ENCODE results near the gene SNTB2. TPM values are rescaled to one million over a fixed set of nuclear protein-coding genes. Genes with fewer than 3 reads are reported as not detected.

SNTB2 gene
- total RNA-seq, 5 donors from 2014 or later (not counting 1 experiment from before 2014, with no cell fraction given) = 13.2 to 23.1 (median 17.3) TPM

DNA sequence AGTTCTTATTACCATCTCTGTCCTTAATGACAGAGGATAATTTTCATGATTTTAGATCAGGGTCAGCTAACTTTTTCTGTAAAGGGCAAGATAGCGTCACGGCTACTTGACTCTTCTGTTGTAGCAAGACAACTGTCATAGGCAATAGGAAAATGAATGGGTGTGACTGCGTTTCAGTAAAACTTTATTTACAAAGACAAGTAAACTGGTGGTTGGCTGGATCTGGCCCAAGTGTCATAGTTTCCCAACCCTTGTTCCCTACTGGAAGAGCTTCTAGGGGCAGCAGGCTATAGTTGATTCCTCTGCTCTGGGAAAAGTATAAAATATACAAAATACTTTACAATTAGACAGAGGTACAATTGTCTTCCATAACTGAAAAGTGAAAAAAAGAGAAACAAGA, 73.5 kb downstream of the SNTB2 start:
- Mint-ChIP-seq H3K4me3 (no peak overlapping the region), H3K27me3 (no peaks in the 10 kb centered on the region), H3K9me3 (no peaks in the 10 kb centered on the region), H3K4me1 (peaks cover 0 to 9% (median 7%) of the 10 kb centered on the region in 3 donors), H3K36me3 (peaks cover 29% of the 10 kb centered on the region), H3K27ac (no peak overlapping the region)
- no peaks in the 10 kb centered on the region for H3K27me3 ChIP-seq (replicated peaks in 1 of 2; ENCODE audit: control insufficient read depth in 2 of 2, extremely low read depth in 1 of 2, insufficient read depth in 2 of 2, low read length in 1 of 2)
- ChIA-PET POLR2A (interaction anchor here in 1 of 2 donors (0.6 kb wide), 1 partner anchor 160 kb away, joined by 7 read pairs; no protein-coding TSS in a partner anchor), CTCF (interaction anchor here in 1 of 2 donors (0.7 kb wide), 1 partner anchor 110 kb away, joined by 5 read pairs; no protein-coding TSS in a partner anchor)
- no peaks in the 10 kb centered on the region for H3K4me1 ChIP-seq (ENCODE audit: control insufficient read depth in 1 of 2, extremely low read depth in 1 of 2, insufficient read depth in 2 of 2, low read length in 2 of 2)
- H3K4me3 ChIP-seq (ENCODE audit: control insufficient read depth in 1 of 2, extremely low read depth in 1 of 2, low read length in 1 of 2) = no peak overlapping the region
- no peaks in the 10 kb centered on the region for H3K9me3 ChIP-seq
- H3K27ac ChIP-seq (ENCODE audit: low read length) = no peak overlapping the region
- DNase-seq = no peak
- 100% methylated on average over 2 of the region's 3 CpGs for whole genome bisulfite sequencing (ENCODE audit: insufficient coverage)
- no peak for ATAC-seq (replicated peaks in 1 of 4)
- peaks cover 0 to 12% of the 10 kb centered on the region in 2 donors for H3K36me3 ChIP-seq (ENCODE audit: control insufficient read depth in 2 of 2, extremely low read depth in 1 of 2, insufficient read depth in 1 of 2, low read length in 1 of 2)

DNA sequence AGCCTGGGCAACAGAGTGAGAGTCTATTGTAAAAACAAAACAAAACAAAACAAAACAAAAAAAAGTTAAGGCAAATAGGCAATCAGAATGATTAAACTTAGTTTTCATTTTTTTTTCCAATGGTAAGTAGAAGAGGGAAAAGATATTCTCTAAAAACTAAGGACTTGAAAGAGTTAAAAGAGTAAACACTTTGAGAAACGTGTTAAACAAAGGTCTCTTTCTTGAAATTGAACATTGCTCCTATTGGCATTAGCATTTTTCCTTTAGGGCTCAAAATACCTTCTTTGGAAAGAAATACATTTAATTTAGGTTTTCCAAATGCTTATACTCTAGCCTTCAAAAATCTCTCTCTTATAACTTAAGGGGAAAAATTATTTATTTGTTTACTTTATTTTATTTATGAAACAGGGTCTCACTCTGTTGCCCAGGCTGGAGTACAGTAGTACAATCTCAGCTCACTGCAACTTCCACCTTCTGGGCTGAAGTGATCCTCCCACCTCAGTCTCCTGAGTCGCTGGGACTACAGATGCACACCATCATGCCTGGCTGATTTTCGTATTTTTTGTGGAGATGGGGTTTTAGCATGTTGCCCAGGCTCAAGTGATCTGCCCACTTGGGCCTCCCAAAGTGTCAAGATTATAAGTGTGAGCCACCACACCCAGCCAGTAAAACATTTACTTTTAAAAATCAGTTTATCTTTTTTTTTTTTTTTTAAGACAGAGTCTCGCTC, 79.5 kb downstream of the SNTB2 start:
- no peak overlapping the region for H3K4me3 ChIP-seq (ENCODE audit: control insufficient read depth in 1 of 2, extremely low read depth in 1 of 2, low read length in 1 of 2)
- Mint-ChIP-seq H3K4me3 (no peak overlapping the region), H3K36me3 (peaks cover 27% of the 10 kb centered on the region), H3K27me3 (no peaks in the 10 kb centered on the region), H3K4me1 (no peaks in the 10 kb centered on the region), H3K9me3 (no peaks in the 10 kb centered on the region), H3K27ac (no peak overlapping the region)
- no CpG with 5 or more reads among the region's 4 CpGs for WGBS (ENCODE audit: insufficient coverage)
- ChIA-PET CTCF (interaction anchor here in 1 of 2 donors (0.6 kb wide), 1 partner anchor 572 kb away, joined by 3 read pairs; no protein-coding TSS in a partner anchor), POLR2A (interaction anchor here in 1 of 2 donors (0.6 kb wide), 1 partner anchor 37 kb away, joined by 3 read pairs; no protein-coding TSS in a partner anchor)
- H3K9me3 ChIP-seq = no peaks in the 10 kb centered on the region
- no peak overlapping the region for H3K27ac ChIP-seq (ENCODE audit: low read length)
- H3K36me3 ChIP-seq (ENCODE audit: control insufficient read depth in 2 of 2, extremely low read depth in 1 of 2, insufficient read depth in 1 of 2, low read length in 1 of 2) = peaks cover 0 to 9% of the 10 kb centered on the region in 2 donors
- no peak for ATAC-seq (replicated peaks in 1 of 4)
- no peaks in the 10 kb centered on the region for H3K4me1 ChIP-seq (ENCODE audit: control insufficient read depth in 1 of 2, extremely low read depth in 1 of 2, insufficient read depth in 2 of 2, low read length in 2 of 2)
- DNase-seq = no peak
- H3K27me3 ChIP-seq (replicated peaks in 1 of 2; ENCODE audit: control insufficient read depth in 2 of 2, extremely low read depth in 1 of 2, insufficient read depth in 2 of 2, low read length in 1 of 2) = no peaks in the 10 kb centered on the region

DNA sequence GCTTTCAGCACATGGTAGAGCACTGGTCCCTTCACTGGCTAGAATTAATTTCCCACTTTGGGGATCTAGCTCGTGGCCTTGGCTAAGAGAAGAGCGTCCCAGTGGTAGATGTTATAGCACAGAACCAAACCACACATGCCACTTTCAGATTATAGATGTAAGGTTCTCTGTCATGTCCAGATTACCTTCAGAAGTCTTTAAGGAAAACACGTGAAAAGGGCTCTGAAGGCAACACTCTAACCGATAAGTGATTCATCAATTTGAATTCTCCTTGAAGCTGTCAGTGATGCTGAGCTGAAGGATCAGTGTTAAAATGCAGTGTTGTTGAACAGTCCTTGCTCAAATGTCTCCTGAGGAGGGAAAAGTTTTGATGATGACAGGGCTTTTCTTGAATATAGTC, 80.7 kb downstream of the SNTB2 start:
- Mint-ChIP-seq H3K27me3 (no peaks in the 10 kb centered on the region), H3K36me3 (peaks cover 28% of the 10 kb centered on the region), H3K4me3 (no peak overlapping the region), H3K4me1 (no peaks in the 10 kb centered on the region), H3K9me3 (no peaks in the 10 kb centered on the region), H3K27ac (no peak overlapping the region)
- Histone ChIP-seq H3K9me3 (no peaks in the 10 kb centered on the region), H3K36me3 (ENCODE audit: control insufficient read depth in 2 of 2, extremely low read depth in 1 of 2, insufficient read depth in 1 of 2, low read length in 1 of 2) (peaks cover 0 to 9% of the 10 kb centered on the region in 2 donors), H3K4me1 (ENCODE audit: control insufficient read depth in 1 of 2, extremely low read depth in 1 of 2, insufficient read depth in 2 of 2, low read length in 2 of 2) (no peaks in the 10 kb centered on the region), H3K27me3 (replicated peaks in 1 of 2; ENCODE audit: control insufficient read depth in 2 of 2, extremely low read depth in 1 of 2, insufficient read depth in 2 of 2, low read length in 1 of 2) (no peaks in the 10 kb centered on the region), H3K27ac (ENCODE audit: low read length) (no peak overlapping the region), H3K4me3 (ENCODE audit: control insufficient read depth in 1 of 2, extremely low read depth in 1 of 2, low read length in 1 of 2) (no peak overlapping the region)
- POLR2A ChIA-PET = no interaction called here
- DNase-seq (no peak), ATAC-seq (replicated peaks in 1 of 4) (no peak)
- CTCF ChIA-PET = no interaction called here
- 92% methylated on average over 2 of the region's 4 CpGs for WGBS (ENCODE audit: insufficient coverage)

DNA sequence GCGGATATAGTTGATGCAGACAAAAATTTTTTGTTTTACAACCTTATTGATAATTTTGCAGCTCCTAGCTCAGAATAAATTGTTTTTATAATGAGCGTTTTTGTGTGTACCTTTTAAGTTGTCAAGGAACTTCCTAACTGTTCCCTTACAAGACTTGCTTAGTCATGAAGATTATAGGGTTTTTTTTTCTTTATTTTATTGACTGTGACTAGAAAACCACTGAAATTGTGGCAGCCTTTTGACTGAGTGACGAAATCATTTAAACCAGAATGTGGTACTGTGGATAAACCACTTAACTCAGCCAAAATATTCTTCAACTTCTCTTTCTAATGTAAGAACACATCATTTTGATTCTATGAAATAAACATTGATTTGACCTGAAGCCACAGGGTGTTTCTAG, 83.4 kb downstream of the SNTB2 start:
- no CpG with 5 or more reads among the region's 3 CpGs for WGBS (ENCODE audit: insufficient coverage)
- Mint-ChIP-seq H3K4me1 (peaks cover 0 to 1% (median 0%) of the 10 kb centered on the region in 3 donors), H3K4me3 (no peak overlapping the region), H3K9me3 (no peaks in the 10 kb centered on the region), H3K27me3 (no peaks in the 10 kb centered on the region), H3K36me3 (peaks cover 24% of the 10 kb centered on the region), H3K27ac (no peak overlapping the region)
- ChIA-PET POLR2A (interaction anchor here in 1 of 2 donors (0.5 kb wide), 1 partner anchor 14 kb away, joined by 3 read pairs; no protein-coding TSS in a partner anchor), CTCF (no interaction called here)
- Histone ChIP-seq H3K36me3 (ENCODE audit: control insufficient read depth in 2 of 2, extremely low read depth in 1 of 2, insufficient read depth in 1 of 2, low read length in 1 of 2) (peaks cover 0 to 8% of the 10 kb centered on the region in 2 donors), H3K4me1 (ENCODE audit: control insufficient read depth in 1 of 2, extremely low read depth in 1 of 2, insufficient read depth in 2 of 2, low read length in 2 of 2) (no peaks in the 10 kb centered on the region), H3K27me3 (replicated peaks in 1 of 2; ENCODE audit: control insufficient read depth in 2 of 2, extremely low read depth in 1 of 2, insufficient read depth in 2 of 2, low read length in 1 of 2) (no peaks in the 10 kb centered on the region), H3K27ac (ENCODE audit: low read length) (no peak overlapping the region), H3K9me3 (no peaks in the 10 kb centered on the region), H3K4me3 (ENCODE audit: control insufficient read depth in 1 of 2, extremely low read depth in 1 of 2, low read length in 1 of 2) (no peak overlapping the region)
- DNase-seq (no peak), ATAC-seq (replicated peaks in 1 of 4) (no peak)

DNA sequence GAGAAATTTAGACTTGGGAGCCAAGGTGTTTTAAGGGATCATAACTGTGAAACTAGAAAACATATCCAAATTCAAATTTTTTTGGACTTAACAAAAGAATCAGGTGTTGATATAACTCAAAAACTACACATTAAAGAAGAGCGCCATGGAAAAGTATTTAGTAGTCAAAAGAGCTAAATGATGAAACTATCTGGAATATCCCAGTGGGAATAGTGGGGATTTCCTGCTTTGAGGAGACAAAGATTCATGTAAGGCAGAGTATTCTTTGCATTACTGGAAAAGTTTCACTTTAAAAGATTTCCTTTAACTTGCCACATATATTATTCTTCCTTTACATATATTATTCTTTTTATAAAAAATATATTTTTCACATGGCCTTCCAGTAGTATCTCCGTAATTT, 83.9 kb downstream of the SNTB2 start:
- H3K27me3 ChIP-seq (replicated peaks in 1 of 2; ENCODE audit: control insufficient read depth in 2 of 2, extremely low read depth in 1 of 2, insufficient read depth in 2 of 2, low read length in 1 of 2) = no peaks in the 10 kb centered on the region
- Mint-ChIP-seq H3K36me3 (peaks cover 24% of the 10 kb centered on the region), H3K4me3 (no peak overlapping the region), H3K4me1 (peaks cover 0 to 2% (median 0%) of the 10 kb centered on the region in 3 donors), H3K9me3 (no peaks in the 10 kb centered on the region), H3K27me3 (no peaks in the 10 kb centered on the region), H3K27ac (no peak overlapping the region)
- no peaks in the 10 kb centered on the region for H3K4me1 ChIP-seq (ENCODE audit: control insufficient read depth in 1 of 2, extremely low read depth in 1 of 2, insufficient read depth in 2 of 2, low read length in 2 of 2)
- no CpG with 5 or more reads among the region's 2 CpGs for WGBS (ENCODE audit: insufficient coverage)
- no peak for DNase-seq
- H3K4me3 ChIP-seq (ENCODE audit: control insufficient read depth in 1 of 2, extremely low read depth in 1 of 2, low read length in 1 of 2) = no peak overlapping the region
- H3K36me3 ChIP-seq (ENCODE audit: control insufficient read depth in 2 of 2, extremely low read depth in 1 of 2, insufficient read depth in 1 of 2, low read length in 1 of 2) = peaks cover 0 to 8% of the 10 kb centered on the region in 2 donors
- ATAC-seq (replicated peaks in 1 of 4) = no peak
- H3K27ac ChIP-seq (ENCODE audit: low read length) = no peak overlapping the region
- CTCF ChIA-PET = no interaction called here
- POLR2A ChIA-PET = no interaction called here
- H3K9me3 ChIP-seq = no peaks in the 10 kb centered on the region

DNA sequence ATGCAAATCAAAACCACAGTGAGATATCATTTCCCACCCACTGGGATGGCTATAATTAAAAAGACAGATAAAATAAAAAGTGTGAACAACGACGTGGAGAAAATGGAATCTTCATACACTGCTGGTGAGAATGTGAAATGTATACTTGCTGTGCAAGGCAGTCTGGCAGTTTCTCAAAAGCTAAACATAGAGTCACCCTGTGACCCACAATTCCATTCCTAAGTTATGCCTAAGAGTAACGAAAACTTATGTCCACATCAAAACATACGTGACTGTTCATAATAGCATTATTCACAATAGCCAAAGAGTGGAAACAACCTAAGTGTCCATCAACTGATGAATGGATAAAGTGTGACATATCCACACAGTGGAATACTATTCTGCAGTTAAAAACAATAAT, 86.0 kb downstream of the SNTB2 start:
- ATAC-seq (replicated peaks in 1 of 4) = no peak
- Mint-ChIP-seq H3K36me3 (peaks cover 20% of the 10 kb centered on the region), H3K4me1 (peaks cover 0 to 2% (median 0%) of the 10 kb centered on the region in 3 donors), H3K27me3 (no peaks in the 10 kb centered on the region), H3K27ac (no peak overlapping the region), H3K9me3 (no peaks in the 10 kb centered on the region), H3K4me3 (no peak overlapping the region)
- Histone ChIP-seq H3K4me1 (ENCODE audit: control insufficient read depth in 1 of 2, extremely low read depth in 1 of 2, insufficient read depth in 2 of 2, low read length in 2 of 2) (no peaks in the 10 kb centered on the region), H3K27me3 (replicated peaks in 1 of 2; ENCODE audit: control insufficient read depth in 2 of 2, extremely low read depth in 1 of 2, insufficient read depth in 2 of 2, low read length in 1 of 2) (no peaks in the 10 kb centered on the region), H3K9me3 (no peaks in the 10 kb centered on the region), H3K36me3 (ENCODE audit: control insufficient read depth in 2 of 2, extremely low read depth in 1 of 2, insufficient read depth in 1 of 2, low read length in 1 of 2) (peaks cover 0 to 8% of the 10 kb centered on the region in 2 donors), H3K27ac (ENCODE audit: low read length) (no peak overlapping the region), H3K4me3 (ENCODE audit: control insufficient read depth in 1 of 2, extremely low read depth in 1 of 2, low read length in 1 of 2) (no peak overlapping the region)
- no CpG with 5 or more reads among the region's 4 CpGs for WGBS (ENCODE audit: insufficient coverage)
- ChIA-PET CTCF (no interaction called here), POLR2A (no interaction called here)
- no peak for DNase-seq

Data from T-cell (primary cell).